ENCODE data around the gene ZC2HC1B.

ZC2HC1B gene

GRCh38 chr6:143934331-143934730 is 70.1 kb downstream of the ZC2HC1B start:
- no peak for TF ChIP-seq CTCF (IDR thresholded peaks at IDR 0.05; ENCODE audit: insufficient read depth, low read depth, low read length, missing control alignments)
- DNase-seq (ENCODE audit: low read depth), result no peak
- H3K4me3 ChIP-seq (ENCODE audit: low read depth, low read length), result no peak overlapping the region

- TF ChIP-seq CTCF (IDR thresholded peaks at IDR 0.05; ENCODE audit: insufficient read depth, low read depth, low read length, missing control alignments), result no peak
- H3K4me3 ChIP-seq (ENCODE audit: low read depth, low read length), result no peak overlapping the region
- DNase-seq (ENCODE audit: low read depth), result no peak
Measured at GRCh38 chr6:143934867-143935266, 70.6 kb downstream of the ZC2HC1B start.

- H3K4me3 ChIP-seq (ENCODE audit: low read depth, low read length), result no peak overlapping the region
- DNase-seq (ENCODE audit: low read depth), result no peak
- no peak for TF ChIP-seq CTCF (IDR thresholded peaks at IDR 0.05; ENCODE audit: insufficient read depth, low read depth, low read length, missing control alignments)
Measured at GRCh38 chr6:143936347-143936746, 72.1 kb downstream of the ZC2HC1B start.

- H3K4me3 ChIP-seq (ENCODE audit: low read depth, low read length), result no peak overlapping the region
- TF ChIP-seq CTCF (IDR thresholded peaks at IDR 0.05; ENCODE audit: insufficient read depth, low read depth, low read length, missing control alignments), result no peak
- no peak for DNase-seq (ENCODE audit: low read depth)
Measured at GRCh38 chr6:143936778-143937667, 72.7 kb downstream of the ZC2HC1B start.

GRCh38 chr6:143937668-143937970 is 73.3 kb downstream of the ZC2HC1B start:
- no peak for TF ChIP-seq CTCF (IDR thresholded peaks at IDR 0.05; ENCODE audit: insufficient read depth, low read depth, low read length, missing control alignments)
- H3K4me3 ChIP-seq (ENCODE audit: low read depth, low read length), result no peak overlapping the region
- no peak for DNase-seq (ENCODE audit: low read depth)

- no peak for TF ChIP-seq CTCF (IDR thresholded peaks at IDR 0.05; ENCODE audit: insufficient read depth, low read depth, low read length, missing control alignments)
- H3K4me3 ChIP-seq (ENCODE audit: low read depth, low read length), result no peak overlapping the region
- no peak for DNase-seq (ENCODE audit: low read depth)
Measured at GRCh38 chr6:143939364-143939763, 75.1 kb downstream of the ZC2HC1B start.

Data from GM12865 (cell line).